ENCODE measurements around the gene SYT13.

- TF ChIP-seq ZNF274 (IDR thresholded peaks at IDR 0.05; ENCODE audit: low read depth, low read length) = no peak
- TF ChIP-seq SUZ12 (IDR thresholded peaks at IDR 0.05; ENCODE audit: extremely low read depth, insufficient read depth, insufficient read length) = no peak
Observed at GRCh38 chr11:45272701-45273100, 13.4 kb downstream of the SYT13 start.
